ENCODE data around the gene INPP5A.

INPP5A gene

DNA sequence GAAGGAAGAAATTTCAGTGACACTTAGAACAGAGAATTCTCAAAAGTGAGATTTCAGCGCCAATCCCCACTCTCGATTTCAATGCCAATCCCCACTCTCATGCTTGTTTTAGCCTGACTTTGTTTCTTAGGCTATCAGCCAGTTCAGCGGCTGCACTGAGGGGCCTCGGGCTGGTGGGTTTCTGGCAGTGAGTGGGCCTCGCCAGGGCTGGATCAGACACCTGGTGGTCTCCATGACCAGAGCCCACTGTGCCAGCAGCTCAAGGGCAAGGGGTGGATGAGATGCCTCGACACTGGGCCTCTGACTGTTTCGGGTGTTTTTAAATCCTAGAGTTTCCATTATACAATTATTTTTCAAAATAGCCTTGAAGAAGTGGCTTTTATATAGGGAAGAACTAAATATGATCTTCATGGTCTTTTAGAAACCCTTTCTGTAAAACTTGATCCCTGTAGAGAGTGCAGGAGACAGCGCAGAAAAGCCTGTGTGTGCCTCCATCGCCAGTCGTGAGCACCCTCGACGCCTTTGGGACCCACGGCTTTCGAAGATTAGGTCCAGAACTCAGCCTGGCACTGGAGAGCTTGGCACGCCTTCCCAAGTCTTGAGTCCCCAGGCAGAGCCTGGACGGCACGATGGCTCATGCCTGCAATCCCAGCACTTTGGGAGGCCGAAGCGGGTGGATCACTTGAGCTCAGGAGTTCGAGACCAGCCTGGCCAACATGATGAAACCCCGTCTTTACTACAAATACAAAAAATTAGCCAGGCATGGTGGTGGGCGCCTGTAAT lies 76.2 kb downstream of the INPP5A start:
- DNase-seq (ENCODE audit: insufficient read length, low spot score), result no peak
- FAIRE-seq, result no peak
- no peak for TF ChIP-seq POLR2A (IDR thresholded peaks at IDR 0.05; ENCODE audit: low read depth, low read length)

GRCh38 chr10:132614431-132615340 lies 77.1 kb downstream of the INPP5A start:
- DNase-seq (ENCODE audit: insufficient read length, low spot score) (no peak), FAIRE-seq (no peak)
- TF ChIP-seq POLR2A (IDR thresholded peaks at IDR 0.05; ENCODE audit: low read depth, low read length), result no peak

DNA sequence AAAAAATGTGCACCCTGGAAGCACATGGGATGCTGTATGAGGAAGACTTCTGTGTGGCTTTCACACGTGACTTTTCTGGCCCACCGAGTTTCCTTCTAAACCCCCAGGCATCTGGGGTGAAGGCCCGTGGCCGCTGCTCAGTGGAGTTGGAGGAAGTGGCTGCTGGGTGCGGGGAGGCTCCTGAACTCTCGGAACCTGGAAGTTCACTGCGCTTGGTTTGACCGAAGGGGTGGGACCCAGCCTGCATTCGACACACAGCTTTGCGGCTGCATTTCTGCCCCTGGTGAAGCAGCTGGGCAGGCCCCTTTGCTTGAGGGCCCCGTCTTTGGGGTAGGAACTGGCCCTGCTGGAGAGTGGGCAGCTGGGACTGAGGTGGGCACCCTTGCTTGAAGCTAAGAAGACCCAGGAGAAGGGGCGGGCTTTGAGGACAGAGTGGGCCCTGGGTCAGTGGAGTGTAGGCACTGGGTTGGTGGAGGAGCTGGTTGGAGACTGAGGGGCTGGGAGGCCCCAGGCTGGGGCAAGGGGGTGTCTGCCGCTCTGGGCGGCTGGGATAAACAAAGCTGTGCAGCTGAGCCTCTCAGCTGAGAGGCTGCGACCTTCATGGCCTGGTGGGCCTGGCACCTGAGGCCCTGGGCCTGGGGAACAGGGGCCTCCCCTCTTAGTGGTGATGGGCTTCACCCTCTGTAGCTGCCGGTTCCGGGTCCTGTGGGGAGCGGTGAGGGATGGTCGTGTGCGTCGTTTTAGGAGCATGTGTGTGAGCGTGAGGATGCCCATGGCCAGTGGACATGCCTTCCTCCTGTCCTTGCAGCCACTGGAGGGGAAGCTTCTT lies 78.0 kb downstream of the INPP5A start:
- no peak for TF ChIP-seq POLR2A (IDR thresholded peaks at IDR 0.05; ENCODE audit: low read depth, low read length)
- FAIRE-seq, result no peak

GRCh38 chr10:132616170-132616995 lies 78.8 kb downstream of the INPP5A start:
- FAIRE-seq (no peak), DNase-seq (ENCODE audit: insufficient read length, low spot score) (no peak)
- TF ChIP-seq POLR2A (IDR thresholded peaks at IDR 0.05; ENCODE audit: low read depth, low read length), result no peak

More for the DNA sequence above, 78.0 kb downstream of the INPP5A start:
- DNase-seq (ENCODE audit: insufficient read length, low spot score), result no peak

DNA sequence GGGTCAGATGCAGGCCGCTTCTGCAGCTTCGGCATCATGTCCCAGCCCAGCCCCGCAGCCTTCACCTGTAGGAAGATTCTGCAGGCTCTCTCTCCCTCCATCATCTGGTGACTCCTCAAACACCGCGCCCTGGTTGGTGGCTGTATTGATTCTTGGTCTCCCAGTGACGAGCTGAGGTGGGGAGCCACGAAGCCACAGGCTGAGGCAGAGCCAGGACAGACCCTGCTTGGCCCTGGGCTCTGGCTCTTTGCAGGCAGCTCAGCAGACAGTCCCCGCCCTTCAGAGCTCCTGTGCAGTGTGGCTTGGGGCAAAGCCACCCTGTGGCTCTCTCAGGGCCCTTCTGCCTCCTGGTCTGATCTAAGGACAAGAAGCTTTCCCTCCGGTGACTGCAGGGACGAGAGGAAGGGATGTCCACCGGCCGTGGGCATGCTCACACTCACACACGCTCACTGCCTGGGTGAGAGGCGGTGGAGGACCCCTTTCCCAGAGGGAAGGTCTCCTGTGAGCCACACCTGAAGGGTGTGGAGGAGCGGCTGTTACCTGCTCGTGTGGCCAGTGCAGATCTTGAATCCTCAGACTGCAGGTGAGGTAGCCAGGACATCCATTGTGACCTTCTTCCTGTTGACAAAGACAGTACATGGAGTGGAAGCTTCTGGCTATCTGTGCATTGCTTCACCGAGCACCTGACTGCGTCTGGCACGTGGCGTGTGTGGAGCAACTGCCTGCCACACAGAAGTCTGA lies 79.6 kb downstream of the INPP5A start:
- TF ChIP-seq POLR2A (IDR thresholded peaks at IDR 0.05; ENCODE audit: low read depth, low read length), result no peak
- DNase-seq (ENCODE audit: insufficient read length, low spot score) (no peak), FAIRE-seq (no peak)

- FAIRE-seq (no peak), DNase-seq (ENCODE audit: insufficient read length, low spot score) (no peak)
- TF ChIP-seq POLR2A (IDR thresholded peaks at IDR 0.05; ENCODE audit: low read depth, low read length), result no peak
These were observed 80.1 kb downstream of the INPP5A start for GRCh38 chr10:132617737-132618052.

DNA sequence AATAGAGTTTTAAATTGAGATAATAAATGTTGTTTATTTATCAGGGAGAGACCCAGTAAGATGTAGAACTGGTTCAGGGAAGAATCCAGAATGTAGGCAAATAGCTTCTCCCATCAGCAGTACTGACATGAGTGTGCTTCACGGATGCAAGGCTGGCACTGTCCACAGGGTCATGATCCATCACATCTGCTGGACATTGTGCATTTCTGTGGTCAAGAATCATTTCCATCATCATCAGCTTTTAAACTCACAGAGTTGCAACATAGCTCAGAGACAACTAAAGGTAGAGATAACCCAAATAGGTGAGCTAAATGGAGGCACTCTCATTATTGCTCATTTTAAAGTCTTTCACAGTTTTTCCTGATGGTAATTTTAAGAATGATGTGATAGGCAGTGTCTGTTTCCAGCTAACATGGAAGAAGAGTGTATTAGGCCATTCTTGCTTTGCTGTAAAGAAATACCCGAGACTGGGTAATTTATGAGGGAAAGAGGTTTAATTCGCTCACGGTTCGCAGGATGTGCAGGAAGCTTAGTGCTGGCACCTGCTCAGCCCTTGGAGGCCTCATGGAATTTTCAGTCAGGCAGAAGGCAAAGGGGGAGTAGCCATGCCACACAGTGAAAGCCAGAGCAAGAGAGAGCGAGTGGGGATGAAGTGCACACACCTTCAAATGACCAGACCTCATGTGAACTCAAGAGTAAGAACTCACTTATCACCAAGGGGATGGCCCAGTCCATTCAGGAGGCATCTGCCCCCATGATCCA lies 80.8 kb downstream of the INPP5A start:
- no peak for DNase-seq (ENCODE audit: insufficient read length, low spot score)
- TF ChIP-seq POLR2A (IDR thresholded peaks at IDR 0.05; ENCODE audit: low read depth, low read length), result no peak
- FAIRE-seq, result no peak

DNA sequence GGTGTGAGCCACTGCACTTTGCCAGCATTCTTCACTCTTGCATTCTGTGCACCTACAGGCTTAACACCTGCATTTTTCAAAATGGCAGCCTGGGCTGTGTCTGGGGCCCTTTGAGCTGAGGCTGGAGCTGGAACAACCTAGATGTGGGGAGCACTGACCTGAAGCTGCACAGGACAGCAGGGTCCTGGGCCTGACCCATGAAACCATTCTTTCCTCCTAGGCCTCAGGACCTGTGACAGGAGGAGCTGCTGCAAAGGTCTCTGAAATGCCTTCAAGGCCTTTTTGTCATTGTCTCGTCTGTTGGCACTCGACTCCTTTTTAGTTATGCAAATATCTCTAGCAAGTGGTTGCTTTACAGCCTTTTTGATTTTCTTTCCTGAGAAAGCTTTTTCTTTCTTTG lies 82.3 kb downstream of the INPP5A start:
- no peak for TF ChIP-seq POLR2A (IDR thresholded peaks at IDR 0.05; ENCODE audit: low read depth, low read length)
- DNase-seq (ENCODE audit: insufficient read length, low spot score) (no peak), FAIRE-seq (no peak)

GRCh38 chr10:132624061-132624846 lies 86.7 kb downstream of the INPP5A start:
- no peak for DNase-seq (ENCODE audit: insufficient read length, low spot score)
- FAIRE-seq, result no peak

DNA sequence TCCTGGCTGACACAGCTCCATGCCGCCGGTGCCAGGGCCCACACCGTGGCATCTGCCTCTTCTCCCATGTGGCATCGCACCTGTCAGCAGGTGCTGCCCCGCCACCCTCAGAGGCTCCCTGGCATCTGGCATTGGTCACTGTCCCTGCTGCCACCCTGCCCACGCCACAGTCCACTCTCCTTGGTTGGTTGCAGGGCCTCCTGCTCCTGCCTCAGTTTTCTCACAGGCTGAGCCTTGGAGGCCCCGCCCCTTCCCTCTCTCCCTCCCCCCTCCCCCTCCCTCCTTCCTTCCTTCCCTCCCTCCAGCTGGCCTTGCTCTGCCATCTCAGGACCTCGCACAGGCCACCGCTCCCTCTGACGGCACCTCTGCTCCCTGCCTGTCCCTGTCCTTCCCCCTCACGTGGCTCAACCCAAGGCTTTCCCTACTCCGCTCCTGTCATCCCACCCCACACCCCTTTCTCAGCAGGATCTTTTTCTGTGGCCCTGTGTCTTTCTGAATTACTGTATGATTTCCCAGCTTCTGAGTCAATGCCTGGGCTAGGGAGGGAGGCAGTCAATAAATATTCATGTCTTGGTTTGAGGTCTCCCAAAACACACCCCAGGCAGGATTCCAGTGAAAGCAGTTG lies 87.4 kb downstream of the INPP5A start:
- no peak for TF ChIP-seq POLR2A (IDR thresholded peaks at IDR 0.05; ENCODE audit: low read depth, low read length)
- FAIRE-seq (no peak), DNase-seq (ENCODE audit: insufficient read length, low spot score) (no peak)

More at GRCh38 chr10:132624061-132624846, 86.7 kb downstream of the INPP5A start:
- no peak for TF ChIP-seq POLR2A (IDR thresholded peaks at IDR 0.05; ENCODE audit: low read depth, low read length)

All from H54 (cell line).